ENCODE data around the gene CIB4. TPM values are rescaled to one million over a fixed set of nuclear protein-coding genes. Genes with fewer than 3 reads are reported as not detected.

The CIB4 gene
- total and polyA plus RNA-seq, 2 donors from 2014 or later: not detected

DNA sequence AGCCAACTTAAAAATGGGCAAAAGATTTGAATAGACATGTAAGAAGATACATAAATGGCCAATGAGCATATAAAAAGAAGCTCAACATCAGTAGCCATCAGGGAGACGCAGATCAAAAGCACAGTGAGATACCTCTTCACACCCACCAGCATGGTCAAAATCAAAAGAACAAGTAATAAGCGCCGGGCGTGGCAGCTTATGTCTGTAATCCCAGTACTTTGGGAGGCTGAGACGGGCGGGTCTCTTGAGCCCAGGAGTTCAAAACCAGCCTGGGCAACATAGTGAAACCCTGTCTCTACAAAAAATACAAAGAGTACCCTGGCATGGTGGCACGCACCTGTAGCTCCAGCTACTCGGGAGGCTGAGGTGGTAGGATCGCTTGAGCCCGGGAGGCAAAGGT, 4.6 kb upstream of the CIB4 start:
- Histone ChIP-seq H3K9ac (ENCODE audit: low read length in 3 of 3) (no peak overlapping the region), H3K27ac (ENCODE audit: low read depth in 2 of 2, low read length in 2 of 2) (no peak overlapping the region), H3K4me3 (ENCODE audit: low read length in 3 of 3) (no peak overlapping the region), H3K27me3 (ENCODE audit: control insufficient read depth, insufficient read depth, low read length) (no peaks in the 10 kb centered on the region), H3K9me3 (ENCODE audit: control insufficient read depth in 2 of 3, insufficient read depth in 1 of 3, low read length in 3 of 3) (no peaks in the 10 kb centered on the region), H3K4me1 (ENCODE audit: control insufficient read depth in 2 of 3, insufficient read depth in 2 of 3, low read depth in 1 of 3, low read length in 3 of 3) (peaks cover 0 to 3% (median 3%) of the 10 kb centered on the region in 3 donors), H3K36me3 (ENCODE audit: control insufficient read depth in 2 of 3, insufficient read depth in 3 of 3, low read length in 3 of 3) (no peaks in the 10 kb centered on the region)
- peak in 1 of 5 donors; percentile 17 for DNase-seq
- TF ChIP-seq, protein P1, sequence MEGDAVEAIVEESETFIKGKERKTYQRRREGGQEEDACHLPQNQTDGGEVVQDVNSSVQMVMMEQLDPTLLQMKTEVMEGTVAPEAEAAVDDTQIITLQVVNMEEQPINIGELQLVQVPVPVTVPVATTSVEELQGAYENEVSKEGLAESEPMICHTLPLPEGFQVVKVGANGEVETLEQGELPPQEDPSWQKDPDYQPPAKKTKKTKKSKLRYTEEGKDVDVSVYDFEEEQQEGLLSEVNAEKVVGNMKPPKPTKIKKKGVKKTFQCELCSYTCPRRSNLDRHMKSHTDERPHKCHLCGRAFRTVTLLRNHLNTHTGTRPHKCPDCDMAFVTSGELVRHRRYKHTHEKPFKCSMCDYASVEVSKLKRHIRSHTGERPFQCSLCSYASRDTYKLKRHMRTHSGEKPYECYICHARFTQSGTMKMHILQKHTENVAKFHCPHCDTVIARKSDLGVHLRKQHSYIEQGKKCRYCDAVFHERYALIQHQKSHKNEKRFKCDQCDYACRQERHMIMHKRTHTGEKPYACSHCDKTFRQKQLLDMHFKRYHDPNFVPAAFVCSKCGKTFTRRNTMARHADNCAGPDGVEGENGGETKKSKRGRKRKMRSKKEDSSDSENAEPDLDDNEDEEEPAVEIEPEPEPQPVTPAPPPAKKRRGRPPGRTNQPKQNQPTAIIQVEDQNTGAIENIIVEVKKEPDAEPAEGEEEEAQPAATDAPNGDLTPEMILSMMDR (IDR thresholded peaks at IDR 0.05; ENCODE audit: borderline replicate concordance, extremely low read depth, insufficient read depth): no peak
- intact Hi-C loops (cut with DNase I): no loop called here
- FAIRE-seq: no peak

DNA sequence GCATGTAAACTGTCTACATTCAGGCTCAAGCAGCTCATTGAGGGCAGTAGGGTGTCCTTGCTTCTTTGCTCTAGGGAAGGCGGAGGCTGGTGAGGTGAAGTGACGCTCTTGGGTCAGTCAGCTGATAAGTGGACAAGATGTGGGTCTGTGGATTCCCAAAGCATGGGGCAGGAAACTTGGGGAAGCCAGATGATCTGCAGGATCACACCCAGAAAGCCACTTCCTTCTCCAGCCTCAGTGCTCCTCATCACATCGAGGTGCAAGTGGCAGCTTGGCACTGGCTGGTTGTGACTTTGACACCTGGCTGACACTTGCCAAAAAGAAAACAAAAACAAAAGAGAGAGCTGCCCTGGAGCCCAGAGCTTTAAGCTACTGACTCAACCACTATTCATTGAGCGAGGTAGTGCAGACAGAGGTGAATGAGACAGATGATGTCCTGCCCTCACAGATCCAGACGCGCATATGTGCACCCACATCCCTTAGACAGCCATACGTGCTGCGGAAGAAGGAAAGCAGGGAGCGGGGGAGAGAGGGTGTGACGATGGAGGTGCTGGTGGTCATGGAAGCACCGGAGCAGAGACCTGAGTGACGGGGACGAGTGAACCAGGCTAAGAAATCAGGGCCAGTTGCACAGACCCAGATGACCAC, 3.1 kb upstream of the CIB4 start:
- intact Hi-C loops (cut with DNase I): no loop called here
- no peak for FAIRE-seq
- H3K9me3 ChIP-seq (ENCODE audit: control insufficient read depth in 2 of 3, insufficient read depth in 1 of 3, low read length in 3 of 3): no peaks in the 10 kb centered on the region
- TF ChIP-seq, protein P1 (IDR thresholded peaks at IDR 0.05; ENCODE audit: borderline replicate concordance, extremely low read depth, insufficient read depth): no peak
- H3K4me3 ChIP-seq (ENCODE audit: low read length in 3 of 3): no peak overlapping the region
- H3K9ac ChIP-seq (ENCODE audit: low read length in 3 of 3): no peak overlapping the region
- peaks cover 0 to 10% (median 8%) of the 10 kb centered on the region in 3 donors for H3K4me1 ChIP-seq (ENCODE audit: control insufficient read depth in 2 of 3, insufficient read depth in 2 of 3, low read depth in 1 of 3, low read length in 3 of 3)
- H3K27ac ChIP-seq (ENCODE audit: low read depth in 2 of 2, low read length in 2 of 2): no peak overlapping the region
- H3K27me3 ChIP-seq (ENCODE audit: control insufficient read depth, insufficient read depth, low read length): no peaks in the 10 kb centered on the region
- no peak for DNase-seq
- H3K36me3 ChIP-seq (ENCODE audit: control insufficient read depth in 2 of 3, insufficient read depth in 3 of 3, low read length in 3 of 3): no peaks in the 10 kb centered on the region

DNA sequence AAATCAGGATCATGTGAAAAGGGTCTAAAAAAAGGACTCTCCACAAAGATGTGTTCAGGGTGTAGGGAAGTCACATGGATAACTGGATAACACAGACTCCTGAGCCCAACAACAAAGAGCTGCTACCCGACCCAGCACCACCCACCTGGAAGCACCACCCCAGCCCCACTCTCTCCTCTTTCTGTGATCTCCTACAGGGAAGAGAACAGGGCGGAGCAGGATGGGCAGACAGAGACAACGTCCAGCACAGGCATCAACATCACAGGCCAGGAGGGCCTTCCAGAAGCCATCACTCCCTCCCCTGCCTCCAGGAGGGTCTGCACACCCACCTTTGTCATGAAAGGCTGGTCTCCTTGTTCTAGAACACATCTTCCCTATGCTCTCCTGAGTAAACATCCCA, 1.3 kb upstream of the CIB4 start:
- H3K36me3 ChIP-seq (ENCODE audit: control insufficient read depth in 2 of 3, insufficient read depth in 3 of 3, low read length in 3 of 3): no peaks in the 10 kb centered on the region
- TF ChIP-seq, protein P1 (IDR thresholded peaks at IDR 0.05; ENCODE audit: borderline replicate concordance, extremely low read depth, insufficient read depth): no peak
- no peak for FAIRE-seq
- no peak overlapping the region for H3K4me3 ChIP-seq (ENCODE audit: low read length in 3 of 3)
- H3K9ac ChIP-seq (ENCODE audit: low read length in 3 of 3): no peak overlapping the region
- H3K4me1 ChIP-seq (ENCODE audit: control insufficient read depth in 2 of 3, insufficient read depth in 2 of 3, low read depth in 1 of 3, low read length in 3 of 3): peaks cover 0 to 10% (median 8%) of the 10 kb centered on the region in 3 donors
- H3K27me3 ChIP-seq (ENCODE audit: control insufficient read depth, insufficient read depth, low read length): no peaks in the 10 kb centered on the region
- no peaks in the 10 kb centered on the region for H3K9me3 ChIP-seq (ENCODE audit: control insufficient read depth in 2 of 3, insufficient read depth in 1 of 3, low read length in 3 of 3)
- H3K27ac ChIP-seq (ENCODE audit: low read depth in 2 of 2, low read length in 2 of 2): no peak overlapping the region
- intact Hi-C loops (cut with DNase I): no loop called here
- no peak for DNase-seq
